SK-N-MC (cell line): ENCODE measurements around the gene AQP5.

Source experiments
- EZH2 ChIP-seq: fragments of 200-600 bp; sonication (generic); IDR thresholded peaks from one replicate; pipeline ENCODE4 v1.6.1; 2017; ENCODE audit warnings: antibody characterized with exemption
- FOXP2 ChIP-seq: optimal IDR thresholded peaks from 2 replicates; pipeline ENCODE3; 2011; ENCODE audit warnings: mild to moderate bottlenecking, moderate library complexity; ENCODE audit not compliant: insufficient read depth; ENCODE audit errors: extremely low read length, control extremely low read depth
- POLR2AphosphoS5 ChIP-seq: IDR thresholded peaks from 2 replicates; pipeline ENCODE4 v1.6.1; 2012; ENCODE audit warnings: mild to moderate bottlenecking, low read depth, low read length, borderline replicate concordance

GRCh38 chr12:49971141-49971540 lies 9.5 kb downstream of the AQP5 start:
- no peak for TF ChIP-seq EZH2
- TF ChIP-seq POLR2AphosphoS5, result no peak
- TF ChIP-seq FOXP2, result no peak
